GM18505 (cell line): ENCODE data around the gene COL23A1.

Experiments used
- ATAC-seq: cut with Tn5 transposase; IDR thresholded peaks from one replicate; pipeline ENCODE4 v1.9.1; 2021; ENCODE audit not compliant: unreplicated experiment
- POLR2A ChIP-seq: IDR thresholded peaks from 4 replicates; pipeline ENCODE4 v1.6.1; 2011; ENCODE audit warnings: borderline replicate concordance; ENCODE audit not compliant: insufficient read depth, insufficient read length; ENCODE audit errors: extremely low read depth

Gene COL23A1

DNA sequence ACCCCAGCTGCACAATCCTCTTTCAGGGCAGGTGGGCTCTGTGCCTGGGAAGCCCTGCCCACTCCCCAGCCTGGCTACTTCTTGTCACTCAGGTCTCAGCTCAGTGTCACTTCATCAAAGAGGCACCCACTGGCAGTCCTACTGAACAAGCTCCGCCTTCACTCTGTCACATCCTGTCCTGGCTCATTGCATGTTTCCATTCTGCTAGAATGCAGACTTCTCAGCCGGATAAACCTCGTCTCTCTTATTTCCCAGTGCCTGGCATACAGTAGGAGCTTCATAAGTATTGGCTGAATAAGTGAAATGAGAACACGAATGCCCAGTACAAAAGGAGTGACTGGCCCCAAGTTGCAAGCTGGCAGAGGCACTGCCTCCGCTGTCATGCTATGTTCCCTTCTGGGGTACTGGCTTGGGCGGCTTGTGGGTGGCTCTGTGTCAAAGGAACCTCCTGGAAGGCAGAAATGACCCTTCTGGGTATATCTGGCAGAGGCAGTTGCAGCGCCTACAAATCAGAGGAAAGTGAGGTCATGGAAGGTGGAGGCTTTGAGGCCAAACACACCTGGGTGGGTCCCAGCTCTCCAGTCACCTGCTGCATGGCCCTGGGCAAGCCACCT lies 259.3 kb downstream of the COL23A1 start:
- no peak for TF ChIP-seq POLR2A
- no peak for ATAC-seq

DNA sequence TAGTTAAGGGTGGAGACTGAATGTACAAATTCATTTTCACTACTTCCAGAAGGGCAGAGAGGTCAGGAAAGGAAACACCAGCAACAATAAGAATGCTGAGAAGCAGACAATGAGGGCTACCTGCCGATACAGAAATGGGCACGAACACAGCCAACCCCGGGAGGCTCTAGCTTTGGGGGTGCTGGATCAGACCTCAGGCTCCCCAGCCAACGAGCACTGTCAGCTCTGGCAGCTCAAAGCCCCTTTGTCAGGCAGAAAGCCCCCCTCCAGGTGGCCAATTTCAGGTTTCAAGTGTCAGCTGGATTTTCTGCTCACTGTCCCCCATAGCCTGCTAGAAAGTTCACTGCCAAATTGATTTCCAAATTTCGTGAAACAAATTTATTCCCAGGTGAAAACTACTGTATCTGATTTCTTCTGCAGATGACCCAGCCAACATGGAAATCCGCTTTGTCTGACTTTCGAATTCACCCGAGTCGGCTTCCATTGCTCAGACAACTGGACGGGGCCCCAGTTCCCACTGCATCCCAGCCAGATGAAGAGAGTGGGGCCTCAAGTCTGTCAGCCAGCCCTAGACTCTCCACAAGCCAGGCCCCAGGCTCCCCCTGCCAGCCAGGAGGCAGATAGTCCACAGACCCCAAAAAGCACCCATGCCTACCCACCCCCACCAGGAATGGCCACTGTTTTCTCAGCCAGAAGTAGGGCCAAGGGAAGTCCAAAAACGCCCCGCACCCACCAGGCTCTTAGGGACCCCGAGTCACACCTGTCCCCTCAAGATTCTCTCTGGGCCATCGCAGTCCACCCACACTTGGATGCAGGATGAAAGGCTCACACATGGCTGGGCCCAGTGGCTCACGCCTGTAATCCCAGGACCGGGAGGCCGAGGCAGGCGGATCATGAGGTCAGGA lies 261.1 kb downstream of the COL23A1 start:
- no peak for TF ChIP-seq POLR2A
- ATAC-seq, result no peak

DNA sequence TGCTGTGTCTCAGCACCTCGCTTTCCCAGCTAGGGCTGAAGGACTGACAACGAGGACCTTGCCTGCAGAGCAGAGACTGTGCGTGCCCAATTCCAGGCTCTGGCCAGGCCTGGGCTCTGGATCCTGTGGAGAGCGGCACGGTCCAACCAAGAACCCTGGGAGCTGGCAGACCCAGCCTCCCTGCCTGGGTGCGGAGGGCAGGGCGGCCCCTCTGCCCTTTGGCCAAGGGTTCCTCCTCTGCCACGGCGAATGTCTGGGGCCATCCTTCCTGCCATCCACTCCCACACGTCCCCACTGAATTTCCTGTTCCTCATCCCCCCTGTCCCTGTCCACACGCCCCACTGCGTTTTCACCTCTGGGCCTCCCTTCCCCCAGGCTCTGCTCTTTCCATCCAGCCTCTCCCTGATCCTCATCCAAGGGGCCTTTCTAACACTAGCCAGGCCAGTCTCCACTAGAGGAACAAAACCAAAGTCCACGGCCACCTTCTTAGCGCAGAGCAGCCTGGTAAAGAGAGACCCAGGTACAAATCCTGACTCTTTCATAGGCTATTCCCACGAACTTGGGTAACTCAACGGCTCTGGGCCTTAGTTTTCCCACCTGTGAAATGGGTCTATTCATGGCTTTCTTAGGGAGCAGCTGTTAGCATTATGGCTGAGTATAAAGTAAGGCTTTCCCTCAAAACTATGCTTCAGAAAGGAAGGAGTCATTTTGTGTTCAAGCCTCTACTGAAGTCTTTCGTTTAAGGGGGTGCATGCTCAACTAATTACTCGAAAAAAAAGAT lies 262.1 kb downstream of the COL23A1 start:
- ATAC-seq, result no peak

GRCh38 chr5:178327446-178327845 lies 262.7 kb downstream of the COL23A1 start:
- TF ChIP-seq POLR2A, result no peak
- ATAC-seq, result no peak

More for the DNA sequence above, 262.1 kb downstream of the COL23A1 start:
- TF ChIP-seq POLR2A, result no peak

DNA sequence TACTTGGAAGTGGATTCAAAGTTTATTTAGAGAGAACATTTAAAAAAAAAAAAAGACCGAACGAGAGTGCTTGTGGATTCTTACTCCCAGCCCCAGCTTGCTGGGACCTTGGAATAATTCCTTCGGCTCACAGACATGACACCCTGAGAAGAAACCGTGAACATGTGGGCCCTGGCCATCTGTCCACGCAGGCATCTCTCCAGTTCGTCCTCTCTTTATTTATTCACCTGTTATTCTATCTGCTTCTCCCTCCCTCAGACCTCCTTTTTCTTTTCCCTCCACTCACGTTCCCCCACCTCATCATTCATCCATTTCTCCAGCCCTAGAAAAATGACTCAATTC lies 263.8 kb downstream of the COL23A1 start:
- no peak for ATAC-seq

DNA sequence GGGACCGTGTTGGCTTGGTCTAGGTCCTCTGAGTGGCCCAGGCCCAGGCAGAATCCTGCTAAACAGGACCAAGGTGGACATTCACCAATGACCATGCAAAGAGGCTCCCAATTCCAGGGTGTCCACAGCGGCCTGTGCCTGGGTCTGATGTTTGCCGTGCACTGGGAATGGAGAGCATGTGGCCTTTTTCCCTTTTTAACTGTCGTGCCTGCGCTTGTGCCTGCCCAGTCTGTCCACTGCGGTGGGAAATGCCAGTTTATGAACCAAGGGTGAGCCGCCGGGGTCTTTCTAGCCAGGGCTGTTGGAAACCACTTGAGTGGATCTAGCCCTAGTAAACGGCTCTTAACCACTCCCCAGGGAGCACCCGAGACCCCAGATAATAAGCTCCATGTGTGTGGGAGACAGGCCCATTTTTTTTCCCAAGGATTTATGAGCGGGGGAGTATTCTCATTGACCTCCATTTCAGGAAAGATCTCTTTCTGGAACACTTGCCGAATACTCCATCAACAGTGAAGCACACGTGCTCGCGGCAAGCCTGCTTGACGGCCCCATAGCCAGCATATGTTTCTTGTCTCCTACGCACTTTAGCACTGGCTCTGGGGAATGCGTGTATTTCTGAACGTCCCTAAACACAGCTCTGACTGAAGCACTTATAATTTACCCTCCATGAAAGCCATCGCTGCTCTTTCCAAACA lies 264.4 kb downstream of the COL23A1 start:
- no peak for TF ChIP-seq POLR2A

More for the DNA sequence above, 263.8 kb downstream of the COL23A1 start:
- no peak for TF ChIP-seq POLR2A

DNA sequence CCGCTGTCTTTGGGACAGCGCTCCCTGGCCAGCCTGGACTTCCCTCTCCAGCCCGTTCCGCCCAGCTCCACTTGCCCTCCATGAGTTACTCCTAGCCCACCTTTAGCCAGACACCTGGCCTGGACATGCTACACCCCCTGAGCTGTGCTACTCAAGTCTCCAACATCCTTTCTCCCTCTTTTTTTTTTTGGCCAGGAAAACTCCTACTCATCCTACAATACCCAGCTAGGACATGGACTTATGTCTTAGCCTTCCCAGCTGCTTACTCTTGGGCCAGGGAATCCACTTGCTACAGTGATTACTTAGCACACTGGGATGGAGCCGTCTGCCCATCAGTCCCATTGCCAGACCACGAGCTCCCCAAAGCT lies 264.9 kb downstream of the COL23A1 start:
- TF ChIP-seq POLR2A, result no peak
- ATAC-seq, result no peak

More for the DNA sequence above, 264.4 kb downstream of the COL23A1 start:
- ATAC-seq, result no peak

DNA sequence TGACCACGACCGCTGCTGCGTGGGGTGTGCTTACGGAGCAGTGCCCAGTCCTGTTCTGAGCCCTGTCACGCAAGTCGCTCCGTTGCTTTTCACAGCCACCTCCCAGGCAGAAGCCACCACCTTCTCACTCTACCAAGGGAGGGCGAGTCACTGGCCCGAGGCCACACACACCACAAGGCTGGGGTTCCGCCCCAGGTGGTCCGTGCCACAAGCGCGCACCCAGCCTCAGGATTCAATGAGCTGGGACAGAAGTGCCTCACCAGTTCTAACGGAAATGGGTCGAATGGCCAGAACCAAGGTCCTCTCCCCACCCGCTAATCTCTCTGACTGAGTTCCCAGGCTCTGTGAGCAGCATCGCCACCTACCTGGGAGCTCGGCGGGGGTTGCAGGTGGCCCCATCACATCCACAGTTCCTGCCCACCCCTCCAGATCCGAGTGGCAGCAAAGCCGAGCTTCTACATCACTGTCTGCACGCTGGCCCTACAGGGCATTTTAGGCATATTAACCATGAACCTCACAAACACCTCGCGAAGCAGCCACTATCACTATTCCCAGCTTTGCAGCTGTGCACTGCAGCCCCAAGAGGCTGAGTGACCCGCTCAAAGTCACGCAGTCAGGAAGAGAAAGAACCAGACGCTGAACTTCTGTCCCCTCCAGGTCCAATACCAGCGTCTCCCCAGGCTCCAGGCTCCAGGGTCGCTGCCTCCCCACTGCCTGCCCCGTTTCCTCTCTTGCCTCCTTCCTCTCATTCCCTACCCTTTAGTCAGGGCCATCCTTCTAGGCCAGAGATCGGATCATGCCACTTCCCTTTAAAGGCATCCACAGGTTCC lies 265.5 kb downstream of the COL23A1 start:
- no peak for ATAC-seq
- no peak for TF ChIP-seq POLR2A

DNA sequence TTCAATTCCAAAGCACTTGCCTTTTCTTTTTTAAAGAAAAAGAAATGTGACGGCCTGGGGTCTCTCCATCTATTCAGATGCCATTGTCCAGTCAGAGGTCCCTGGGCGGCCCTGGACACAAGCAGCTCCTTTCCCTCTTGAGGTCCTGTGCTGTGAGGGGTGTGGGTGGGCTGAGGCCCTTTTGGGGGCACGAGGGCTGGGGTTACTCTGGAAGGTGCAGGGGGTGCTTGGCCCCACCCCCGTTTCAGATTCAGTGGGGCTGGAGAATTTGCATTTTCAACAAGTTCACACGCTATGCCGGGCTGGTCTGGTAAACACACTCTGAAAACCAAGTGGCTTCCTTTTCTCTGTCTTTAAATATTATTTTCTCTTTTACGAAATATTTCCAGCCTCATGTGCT lies 266.2 kb downstream of the COL23A1 start:
- no peak for ATAC-seq

GRCh38 chr5:178323541-178323865 lies 266.7 kb downstream of the COL23A1 start:
- TF ChIP-seq POLR2A, result no peak
- ATAC-seq, result no peak

More for the DNA sequence above, 266.2 kb downstream of the COL23A1 start:
- no peak for TF ChIP-seq POLR2A

DNA sequence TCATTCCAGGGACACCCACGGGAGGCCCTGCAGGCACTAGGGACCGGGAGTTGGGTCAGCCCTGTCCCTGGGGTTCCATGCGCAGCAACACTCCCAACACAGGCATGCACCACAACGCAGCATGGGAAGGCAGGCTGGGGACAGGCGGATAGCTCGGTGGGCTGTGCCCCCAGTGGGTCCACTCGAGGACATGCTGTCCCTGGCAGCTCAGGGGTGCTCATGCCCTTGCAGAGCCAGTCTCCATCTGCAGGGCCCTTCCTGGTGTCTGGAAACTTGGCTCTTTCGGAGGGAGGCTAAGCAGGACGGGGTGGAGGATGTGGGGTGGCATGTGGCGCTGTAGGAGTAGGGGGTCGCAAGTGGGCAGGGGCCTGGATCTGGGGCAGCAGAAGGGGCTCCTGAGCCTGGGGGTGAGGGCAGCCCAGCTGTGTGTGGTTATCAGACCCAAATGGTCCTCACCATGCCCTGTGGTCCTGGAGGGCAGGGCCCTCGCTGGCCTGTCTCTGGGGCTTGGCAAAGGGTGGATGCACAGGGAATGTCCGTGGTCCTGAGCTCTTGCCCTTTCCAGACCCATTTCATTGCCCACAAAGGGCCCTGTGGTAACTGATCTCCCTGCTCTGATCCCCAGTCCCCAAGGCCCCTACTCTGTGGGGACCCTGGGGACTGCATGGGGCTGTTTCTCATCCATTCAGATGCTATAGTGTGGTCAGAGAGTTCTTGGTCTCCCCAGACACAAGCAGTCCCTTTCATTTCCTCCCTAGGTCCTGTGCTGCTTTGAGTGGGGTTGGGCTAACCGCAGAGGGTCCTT lies 267.3 kb downstream of the COL23A1 start:
- no peak for ATAC-seq
- TF ChIP-seq POLR2A, result no peak
